HG02678 (cell line): ENCODE results near the gene CLN6.
"Not testable (repeated sequence)": the region's sequence is repeated elsewhere in the genome, so short reads cannot be mapped to it uniquely, and the experiment has no call there.

ENCODE experiments used
- ATAC-seq: cut with Tn5 transposase; IDR thresholded peaks from one replicate; pipeline ENCODE4 v1.9.1; 2021; ENCODE audit warnings: mild to moderate bottlenecking, moderate library complexity; ENCODE audit not compliant: unreplicated experiment

Gene CLN6

GRCh38 chr15:68256675-68257450 lies 27.3 kb upstream of the CLN6 start:
- ATAC-seq: peak; percentile 43

- ATAC-seq: no peak
These were observed 23.5 kb upstream of the CLN6 start for GRCh38 chr15:68252925-68253534.

- no peak for ATAC-seq
These were observed 19.7 kb upstream of the CLN6 start for GRCh38 chr15:68249058-68249713.

- no peak for ATAC-seq
These were observed 14.7 kb upstream of the CLN6 start for GRCh38 chr15:68244235-68244634.

GRCh38 chr15:68241088-68241935 lies 11.8 kb upstream of the CLN6 start:
- ATAC-seq: no peak

GRCh38 chr15:68239025-68239424 lies 9.5 kb upstream of the CLN6 start:
- ATAC-seq: no peak

- no peak for ATAC-seq
These were observed 5.5 kb upstream of the CLN6 start for GRCh38 chr15:68235022-68235421.

- not testable (repeated sequence) for ATAC-seq
These were observed 5.0 kb upstream of the CLN6 start for GRCh38 chr15:68234520-68234919.

GRCh38 chr15:68234060-68234459 lies 4.5 kb upstream of the CLN6 start:
- ATAC-seq: no peak

GRCh38 chr15:68232937-68233336 lies 3.4 kb upstream of the CLN6 start:
- ATAC-seq: no peak

GRCh38 chr15:68232449-68232848 lies 2.9 kb upstream of the CLN6 start:
- no peak for ATAC-seq

GRCh38 chr15:68231102-68231818 lies 1.7 kb upstream of the CLN6 start:
- no peak for ATAC-seq

- no peak for ATAC-seq
These were observed 901 bp upstream of the CLN6 start for GRCh38 chr15:68230157-68231100.

GRCh38 chr15:68228971-68229385 lies 550 bp downstream of the CLN6 start:
- no peak for ATAC-seq

GRCh38 chr15:68228143-68228970 lies 1.2 kb downstream of the CLN6 start:
- ATAC-seq: no peak

GRCh38 chr15:68227643-68228142 lies 1.8 kb downstream of the CLN6 start:
- no peak for ATAC-seq

GRCh38 chr15:68225442-68225841 lies 4.1 kb downstream of the CLN6 start:
- ATAC-seq: not testable (repeated sequence)

- ATAC-seq: no peak
These were observed 4.8 kb downstream of the CLN6 start for GRCh38 chr15:68224546-68225250.
